ENCODE results near the gene NAXD. TPM values are rescaled to one million over a fixed set of nuclear protein-coding genes. Genes with fewer than 3 reads are reported as not detected.
"Not testable (repeated sequence)": the region's sequence is repeated elsewhere in the genome, so short reads cannot be mapped to it uniquely, and the experiment has no call there.

NAXD gene
- total and polyA plus RNA-seq, 12 donors, result 48.5 to 107 (median 62.9) TPM

DNA sequence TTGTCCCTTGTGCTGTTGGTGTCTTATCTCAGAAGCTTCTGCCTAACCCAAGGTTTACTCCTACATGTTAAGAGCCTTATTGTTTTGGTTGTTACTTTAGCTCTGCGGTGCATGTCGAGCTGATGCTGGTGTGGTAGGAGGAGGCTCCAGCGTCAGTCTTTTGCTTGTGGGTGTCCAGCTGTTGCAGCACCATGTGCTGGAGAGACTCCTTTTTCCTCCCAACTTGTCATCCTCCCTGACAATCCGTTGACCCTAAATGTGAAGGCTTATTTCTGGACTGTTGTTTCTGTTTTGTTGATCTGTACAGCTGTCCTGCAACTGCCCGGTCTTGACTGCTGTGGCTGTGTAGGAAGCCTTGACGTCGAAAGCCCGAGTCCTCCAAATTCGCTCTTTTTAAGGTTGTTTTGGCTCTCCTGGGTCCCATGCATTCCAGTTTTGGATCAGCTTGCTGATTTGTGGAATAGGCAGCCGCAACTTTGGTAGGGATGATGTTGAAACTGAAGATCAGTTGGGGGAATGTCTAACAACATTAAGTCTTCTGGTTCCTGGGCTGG is 15.3 kb downstream of the NAXD start:
- Histone ChIP-seq H3K4me1 (replicated peaks in 1 of 2) (peaks cover 5 to 26% of the 10 kb centered on the region in 2 donors), H3K4me3 (no peak overlapping the region), H3K27ac (peak overlapping the region in 2 of 5 donors; percentile 21 to 34), H3K9me3 (replicated peaks in 1 of 3) (no peaks in the 10 kb centered on the region), H3K36me3 (replicated peaks in 1 of 2) (peaks cover 0 to 32% of the 10 kb centered on the region in 2 donors), H3K27me3 (no peaks in the 10 kb centered on the region)
- TF ChIP-seq, protein P1, sequence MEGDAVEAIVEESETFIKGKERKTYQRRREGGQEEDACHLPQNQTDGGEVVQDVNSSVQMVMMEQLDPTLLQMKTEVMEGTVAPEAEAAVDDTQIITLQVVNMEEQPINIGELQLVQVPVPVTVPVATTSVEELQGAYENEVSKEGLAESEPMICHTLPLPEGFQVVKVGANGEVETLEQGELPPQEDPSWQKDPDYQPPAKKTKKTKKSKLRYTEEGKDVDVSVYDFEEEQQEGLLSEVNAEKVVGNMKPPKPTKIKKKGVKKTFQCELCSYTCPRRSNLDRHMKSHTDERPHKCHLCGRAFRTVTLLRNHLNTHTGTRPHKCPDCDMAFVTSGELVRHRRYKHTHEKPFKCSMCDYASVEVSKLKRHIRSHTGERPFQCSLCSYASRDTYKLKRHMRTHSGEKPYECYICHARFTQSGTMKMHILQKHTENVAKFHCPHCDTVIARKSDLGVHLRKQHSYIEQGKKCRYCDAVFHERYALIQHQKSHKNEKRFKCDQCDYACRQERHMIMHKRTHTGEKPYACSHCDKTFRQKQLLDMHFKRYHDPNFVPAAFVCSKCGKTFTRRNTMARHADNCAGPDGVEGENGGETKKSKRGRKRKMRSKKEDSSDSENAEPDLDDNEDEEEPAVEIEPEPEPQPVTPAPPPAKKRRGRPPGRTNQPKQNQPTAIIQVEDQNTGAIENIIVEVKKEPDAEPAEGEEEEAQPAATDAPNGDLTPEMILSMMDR (IDR thresholded peaks at IDR 0.05), result no peak
- TF ChIP-seq POLR2A (IDR thresholded peaks at IDR 0.05), result no peak
- peak in 1 of 7 donors; percentile 62 for DNase-seq
- intact Hi-C loops (cut with DNase I), result no loop called here
- 73 to 81% (median 78%) methylated on average over 10 of the region's 10 CpGs for WGBS, 4 donors

DNA sequence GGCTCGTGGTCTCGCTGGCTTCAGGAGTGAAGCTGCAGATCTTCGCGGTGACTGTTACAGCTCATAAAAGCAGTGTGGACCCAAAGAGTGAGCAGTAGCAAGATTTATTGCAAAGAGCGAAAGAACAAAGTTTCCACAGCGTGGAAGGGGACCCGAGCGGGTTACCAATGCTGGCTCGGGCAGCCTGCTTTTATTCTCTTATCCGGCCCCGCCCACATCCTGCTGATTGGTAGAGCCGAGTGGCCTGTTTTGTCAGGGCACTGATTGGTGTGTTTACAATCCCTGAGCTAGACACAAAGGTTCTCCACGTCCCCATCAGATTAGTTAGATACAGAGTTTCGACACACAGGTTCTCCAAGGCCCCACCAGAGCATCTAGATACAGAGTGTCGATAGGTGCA is 16.9 kb downstream of the NAXD start:
- H3K27ac ChIP-seq; DNase-seq; H3K27me3 ChIP-seq; H3K4me3 ChIP-seq; H3K9me3 ChIP-seq (replicated peaks in 1 of 3); intact Hi-C loops (cut with DNase I): not testable (repeated sequence)
- 85 to 96% (median 92%) methylated on average over 11 to 15 of the region's 15 CpGs for WGBS, 4 donors
- Histone ChIP-seq H3K36me3 (replicated peaks in 1 of 2) (peaks cover 0 to 49% of the 10 kb centered on the region in 2 donors), H3K4me1 (replicated peaks in 1 of 2) (peaks cover 0 to 21% of the 10 kb centered on the region in 2 donors)

DNA sequence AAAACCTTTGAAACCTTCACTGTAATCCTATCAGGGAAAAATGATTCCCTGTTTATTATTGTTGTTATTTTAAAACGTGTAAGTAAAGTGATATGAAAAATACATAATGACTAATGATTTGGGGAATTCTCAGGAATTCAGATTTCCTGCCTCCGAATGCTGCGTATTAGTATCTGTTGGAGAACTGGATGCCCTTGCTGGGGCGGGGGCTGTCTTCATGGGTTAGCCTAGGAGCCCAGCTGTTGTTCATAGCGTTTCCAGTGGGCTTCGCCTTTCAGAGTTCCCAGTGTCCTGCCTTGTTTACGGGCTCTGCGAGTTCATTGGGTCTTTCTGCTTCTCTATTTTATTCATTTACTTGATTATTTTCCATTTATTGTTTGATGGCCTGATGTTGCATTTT is 18.4 kb downstream of the NAXD start:
- DNase-seq, result no peak
- peaks cover 0 to 58% of the 10 kb centered on the region in 2 donors for H3K36me3 ChIP-seq (replicated peaks in 1 of 2)
- H3K27ac ChIP-seq, result peak overlapping the region in 1 of 5 donors; percentile 79
- H3K9me3 ChIP-seq (replicated peaks in 1 of 3), result no peaks in the 10 kb centered on the region
- peaks cover 0 to 8% of the 10 kb centered on the region in 2 donors for H3K4me1 ChIP-seq (replicated peaks in 1 of 2)
- 82 to 90% (median 88%) methylated on average over 8 of the region's 8 CpGs for WGBS, 4 donors
- no peak overlapping the region for H3K4me3 ChIP-seq
- H3K27me3 ChIP-seq, result no peaks in the 10 kb centered on the region
- intact Hi-C loops (cut with DNase I), result no loop called here
- TF ChIP-seq, protein P1 (IDR thresholded peaks at IDR 0.05), result no peak
- TF ChIP-seq POLR2A (IDR thresholded peaks at IDR 0.05), result no peak

DNA sequence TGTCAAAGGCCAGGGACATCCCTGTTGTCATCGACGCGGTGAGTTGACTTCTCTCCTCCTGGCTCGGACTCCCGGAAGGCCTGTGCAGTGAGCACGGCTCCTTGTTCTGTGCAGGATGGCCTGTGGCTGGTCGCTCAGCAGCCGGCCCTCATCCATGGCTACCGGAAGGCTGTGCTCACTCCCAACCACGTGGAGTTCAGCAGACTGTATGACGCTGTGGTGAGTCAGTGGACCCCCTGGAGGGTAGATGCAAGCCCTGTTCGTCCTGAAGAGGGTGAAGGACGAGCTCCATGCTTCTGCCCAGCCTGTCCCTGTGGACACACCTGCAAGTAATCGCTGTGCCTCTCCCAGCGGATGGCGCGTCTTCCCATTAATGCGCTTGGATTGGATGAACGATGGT is 19.2 kb downstream of the NAXD start:
- Histone ChIP-seq H3K9me3 (replicated peaks in 1 of 3) (no peaks in the 10 kb centered on the region), H3K27ac (peak overlapping the region in 3 of 5 donors; percentile 32 to 79 (median 69)), H3K27me3 (no peaks in the 10 kb centered on the region), H3K4me1 (replicated peaks in 1 of 2) (no peaks in the 10 kb centered on the region), H3K4me3 (no peak overlapping the region), H3K36me3 (replicated peaks in 1 of 2) (peaks cover 0 to 58% of the 10 kb centered on the region in 2 donors)
- DNase-seq, result peak; percentile 54 to 91 (median 84)
- intact Hi-C loops (cut with DNase I), result no loop called here
- 59 to 80% (median 70%) methylated on average over 10 to 19 of the region's 19 CpGs for WGBS, 4 donors
- TF ChIP-seq, protein P1 (IDR thresholded peaks at IDR 0.05), result no peak
- TF ChIP-seq POLR2A (IDR thresholded peaks at IDR 0.05), result no peak
